ENCODE results near the gene PUS10.
A peak's percentile ranks its signal among the peaks of the same experiment; 100 is the strongest.
"Not testable (repeated sequence)": the region's sequence is repeated elsewhere in the genome, so short reads cannot be mapped to it uniquely, and the experiment has no call there.

The PUS10 gene

GRCh38 chr2:61017556-61018317 is at the start of gene PUS10, which contains the start of gene PEX13:
Gene PUS10 (minus strand): TSS chr2:61018255. CDS start chr2:61011890, 6,365 bp downstream.
Gene PEX13 (plus strand): TSS chr2:61017720. CDS start chr2:61017760, 40 bp downstream.
- DNase-seq, result peak; percentile 46

- peak; percentile 82 for DNase-seq
Measured at GRCh38 chr2:61065714-61066709, 48.0 kb upstream of the PUS10 start, which contains the start of gene SANBR. Gene SANBR (plus strand): TSS chr2:61065871. CDS start chr2:61070351, 4,480 bp downstream.

GRCh38 chr2:61059382-61059781 is 41.3 kb upstream of the PUS10 start:
- DNase-seq, result no peak

- DNase-seq, result no peak
Measured at GRCh38 chr2:61057562-61057961, 39.5 kb upstream of the PUS10 start.

- no peak for DNase-seq
Measured at GRCh38 chr2:61055557-61055956, 37.5 kb upstream of the PUS10 start.

GRCh38 chr2:61045999-61046398 is 27.9 kb upstream of the PUS10 start:
- DNase-seq, result no peak

- no peak for DNase-seq
Measured at GRCh38 chr2:61045226-61045625, 27.2 kb upstream of the PUS10 start.

- no peak for DNase-seq
Measured at GRCh38 chr2:61044636-61045035, 26.6 kb upstream of the PUS10 start.

GRCh38 chr2:61042807-61043206 is 24.8 kb upstream of the PUS10 start:
- DNase-seq, result no peak

- not testable (repeated sequence) for DNase-seq
Measured at GRCh38 chr2:61036643-61037042, 18.6 kb upstream of the PUS10 start.

- DNase-seq, result not testable (repeated sequence)
Measured at GRCh38 chr2:61034592-61034991, 16.5 kb upstream of the PUS10 start.

- no peak for DNase-seq
Measured at GRCh38 chr2:61029533-61029932, 11.5 kb upstream of the PUS10 start.

- DNase-seq, result no peak
Measured at GRCh38 chr2:61023670-61024069, 5.6 kb upstream of the PUS10 start.

GRCh38 chr2:61021228-61021660 is 3.2 kb upstream of the PUS10 start:
- DNase-seq, result no peak

- DNase-seq, result no peak
Measured at GRCh38 chr2:61018798-61019197, 743 bp upstream of the PUS10 start.

- DNase-seq, result peak; percentile 14
Measured at GRCh38 chr2:61018318-61018755, 282 bp upstream of the PUS10 start.

GRCh38 chr2:61017003-61017555 is 976 bp downstream of the PUS10 start:
- DNase-seq, result peak; percentile 87

- DNase-seq, result no peak
Measured at GRCh38 chr2:61016392-61017002, 1.6 kb downstream of the PUS10 start.

GRCh38 chr2:61015976-61016375 is 2.1 kb downstream of the PUS10 start:
- no peak for DNase-seq

- no peak for DNase-seq
Measured at GRCh38 chr2:61014763-61015162, 3.3 kb downstream of the PUS10 start.

- DNase-seq, result no peak
Measured at GRCh38 chr2:61013382-61013781, 4.7 kb downstream of the PUS10 start.

GRCh38 chr2:61012303-61012702 is 5.8 kb downstream of the PUS10 start:
- DNase-seq, result peak; percentile 4

GRCh38 chr2:61011678-61012077 is 6.4 kb downstream of the PUS10 start:
- no peak for DNase-seq

Data from KG1 (cell line).